ENCODE results near the gene PEA15.

PEA15 gene

DNA sequence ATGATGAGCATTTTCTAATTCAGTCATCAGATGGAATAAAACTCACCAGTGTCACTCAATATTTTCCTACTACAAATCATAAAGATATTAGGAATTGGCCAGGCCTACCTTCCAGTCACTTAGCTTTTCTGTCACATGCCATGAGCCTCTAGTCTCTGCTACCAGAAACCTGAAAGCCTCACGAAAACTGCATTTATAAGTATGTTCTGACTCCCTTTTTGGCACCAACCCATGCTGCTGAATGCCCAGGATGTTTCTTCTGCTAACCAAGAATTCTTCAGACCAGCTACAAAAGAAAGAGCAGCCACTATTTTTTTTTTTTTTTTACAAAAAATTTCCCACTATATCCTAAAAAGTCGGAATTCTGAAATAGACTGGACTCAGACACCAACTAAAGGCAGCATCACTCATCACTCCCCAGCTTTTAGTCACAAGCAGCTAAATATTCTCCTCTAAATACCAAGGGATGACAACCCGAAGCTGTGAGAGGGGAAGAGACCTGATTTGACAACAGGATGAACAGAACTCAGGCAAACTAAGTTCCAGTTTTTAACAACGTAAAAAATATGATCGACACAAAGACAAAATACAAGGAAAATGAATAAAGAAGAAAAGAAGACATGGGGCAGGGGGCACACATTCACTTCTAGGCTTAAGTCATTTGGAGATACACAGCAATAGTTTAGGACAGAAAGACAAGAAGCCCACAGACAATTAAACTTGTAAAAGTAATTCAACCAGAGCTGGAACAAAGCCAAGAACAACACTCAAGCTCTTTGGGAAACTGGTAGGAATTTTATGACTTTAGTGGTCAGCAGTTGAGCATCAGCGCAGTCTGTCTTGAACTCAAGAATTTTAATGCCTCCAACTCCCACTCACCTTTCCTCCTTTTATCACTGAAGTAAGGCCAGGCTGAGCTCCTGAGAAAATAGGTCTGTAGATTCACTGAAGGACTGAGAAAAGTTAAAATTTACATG lies 55.5 kb downstream of the PEA15 start:
- peaks cover 46% of the 10 kb centered on the region for H3K79me2 ChIP-seq (ENCODE audit: insufficient read depth, low read length)

GRCh38 chr1:160261556-160261892 lies 56.3 kb downstream of the PEA15 start:
- Histone ChIP-seq H3K27ac (ENCODE audit: low read depth, low read length, poor library complexity, severe bottlenecking) (peak overlapping the region; percentile 62), H4K20me1 (ENCODE audit: insufficient read depth, low read length) (no peaks in the 10 kb centered on the region), H3K9ac (ENCODE audit: low read length) (peak overlapping the region; percentile 96), H3K9me3 (ENCODE audit: low read length) (no peaks in the 10 kb centered on the region), H3K79me2 (ENCODE audit: insufficient read depth, low read length) (peaks cover 40% of the 10 kb centered on the region), H3K4me3 (ENCODE audit: low read depth, low read length, poor library complexity, severe bottlenecking) (peak overlapping the region; percentile 96), H2AFZ (ENCODE audit: low read length) (no peak overlapping the region), H3F3A (ENCODE audit: insufficient read depth, low read length) (no peaks in the 10 kb centered on the region), H3K4me1 (ENCODE audit: insufficient read depth, low read length, severe bottlenecking) (peaks cover 40% of the 10 kb centered on the region), H3K36me3 (ENCODE audit: insufficient read depth, low read length) (peaks cover 5% of the 10 kb centered on the region; the same call in 1 of the 2 replicates), H3K27me3 (ENCODE audit: insufficient read depth, low read length) (no peaks in the 10 kb centered on the region), H3K9me2 (ENCODE audit: low read depth, low read length) (no peaks in the 10 kb centered on the region), H3K4me2 (ENCODE audit: low read length) (peak overlapping the region; percentile 91)
- no peak for TF ChIP-seq CTCF (IDR thresholded peaks at IDR 0.05; ENCODE audit: low read length)
- no peak for TF ChIP-seq EZH2 (IDR thresholded peaks at IDR 0.05; ENCODE audit: borderline replicate concordance, low read length)

More for the DNA sequence above, 55.5 kb downstream of the PEA15 start:
- no peaks in the 10 kb centered on the region for H3F3A ChIP-seq (ENCODE audit: insufficient read depth, low read length)
- H3K9me2 ChIP-seq (ENCODE audit: low read depth, low read length), result no peaks in the 10 kb centered on the region
- no peak for TF ChIP-seq CTCF (IDR thresholded peaks at IDR 0.05; ENCODE audit: low read length)
- no peak for TF ChIP-seq EZH2 (IDR thresholded peaks at IDR 0.05; ENCODE audit: borderline replicate concordance, low read length)
- H3K9ac ChIP-seq (ENCODE audit: low read length), result peak overlapping the region; percentile 96
- H3K27me3 ChIP-seq (ENCODE audit: insufficient read depth, low read length), result no peaks in the 10 kb centered on the region
- H3K4me1 ChIP-seq (ENCODE audit: insufficient read depth, low read length, severe bottlenecking), result peaks cover 40% of the 10 kb centered on the region
- no peaks in the 10 kb centered on the region for H3K9me3 ChIP-seq (ENCODE audit: low read length)
- peaks cover 11% of the 10 kb centered on the region; the same call in 1 of the 2 replicates for H3K36me3 ChIP-seq (ENCODE audit: insufficient read depth, low read length)
- H3K4me2 ChIP-seq (ENCODE audit: low read length), result peak overlapping the region; percentile 91
- peak overlapping the region; percentile 96 for H3K4me3 ChIP-seq (ENCODE audit: low read depth, low read length, poor library complexity, severe bottlenecking)
- H2AFZ ChIP-seq (ENCODE audit: low read length), result no peak overlapping the region
- peak overlapping the region; percentile 62 for H3K27ac ChIP-seq (ENCODE audit: low read depth, low read length, poor library complexity, severe bottlenecking)
- no peaks in the 10 kb centered on the region for H4K20me1 ChIP-seq (ENCODE audit: insufficient read depth, low read length)

DNA sequence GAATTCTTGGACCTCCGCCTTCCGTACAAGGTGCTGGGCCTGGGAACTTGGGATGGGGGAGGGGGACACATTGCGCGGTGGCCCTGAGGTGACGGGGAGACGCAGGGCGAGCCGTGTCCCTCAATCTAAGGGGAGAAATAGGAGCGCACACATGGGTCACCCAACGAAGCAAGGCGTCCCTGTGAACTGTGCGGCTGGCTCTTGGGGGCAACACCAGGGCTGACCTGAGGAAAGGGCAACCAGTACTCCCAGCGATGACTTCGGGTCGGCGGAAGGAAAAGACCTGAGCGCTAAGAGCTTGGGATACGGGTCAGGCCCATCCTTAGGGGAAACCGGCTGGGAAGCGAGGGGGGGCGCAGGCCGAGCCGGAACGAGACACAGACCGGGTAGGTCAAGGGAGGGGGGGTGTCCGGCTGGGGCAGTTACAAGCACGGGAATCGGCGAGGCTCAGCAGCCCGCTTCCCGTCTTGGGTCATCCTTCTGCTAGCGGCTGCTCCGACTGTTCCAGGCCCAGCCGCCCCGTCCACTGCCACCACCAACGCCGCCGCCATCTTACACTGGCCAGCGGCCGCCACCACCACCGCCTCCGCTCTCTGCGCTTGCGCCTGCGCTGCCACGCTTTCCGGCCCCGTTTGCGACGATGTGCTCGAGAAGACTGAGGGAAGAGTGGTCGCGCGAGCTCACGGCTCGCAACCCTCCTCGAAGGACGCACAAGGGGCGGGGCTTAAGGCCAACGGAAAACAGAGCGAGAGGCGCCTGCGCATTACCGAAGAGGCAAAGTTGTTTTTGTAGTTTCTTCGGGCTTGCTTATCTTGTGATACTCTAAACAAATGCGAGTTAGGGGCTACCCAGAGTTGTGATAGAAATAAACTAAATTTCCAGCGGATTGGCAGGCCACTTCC lies 57.0 kb downstream of the PEA15 start, which contains the start of gene DCAF8:
Gene DCAF8, minus strand, starts transcription at position 657 of the 902 bp plus-strand sequence. CDS start 18,541 bp downstream, outside the sequence.
- H3K9me3 ChIP-seq (ENCODE audit: low read length), result no peaks in the 10 kb centered on the region
- peak within 1 kb of the TSS; percentile 91 for H3K4me2 ChIP-seq (ENCODE audit: low read length)
- peaks cover 34% of the 10 kb centered on the region for H3K79me2 ChIP-seq (ENCODE audit: insufficient read depth, low read length)
- peaks cover 36% of the 10 kb centered on the region for H3K4me1 ChIP-seq (ENCODE audit: insufficient read depth, low read length, severe bottlenecking)
- H3F3A ChIP-seq (ENCODE audit: insufficient read depth, low read length), result no peaks in the 10 kb centered on the region
- peak within 1 kb of the TSS; percentile 47; the same call in 1 of the 2 replicates for H2AFZ ChIP-seq (ENCODE audit: low read length)
- H3K9ac ChIP-seq (ENCODE audit: low read length), result peak within 1 kb of the TSS; percentile 96
- H3K27ac ChIP-seq (ENCODE audit: low read depth, low read length, poor library complexity, severe bottlenecking), result peak within 1 kb of the TSS; percentile 62
- H3K27me3 ChIP-seq (ENCODE audit: insufficient read depth, low read length), result no peaks in the 10 kb centered on the region
- no peaks in the 10 kb centered on the region for H4K20me1 ChIP-seq (ENCODE audit: insufficient read depth, low read length)
- peaks cover 5% of the 10 kb centered on the region; the same call in 1 of the 2 replicates for H3K36me3 ChIP-seq (ENCODE audit: insufficient read depth, low read length)
- TF ChIP-seq CTCF (IDR thresholded peaks at IDR 0.05; ENCODE audit: low read length), result no peak; the same call in 1 of the 2 replicates
- TF ChIP-seq EZH2 (IDR thresholded peaks at IDR 0.05; ENCODE audit: borderline replicate concordance, low read length), result no peak
- H3K4me3 ChIP-seq (ENCODE audit: low read depth, low read length, poor library complexity, severe bottlenecking), result peak within 1 kb of the TSS; percentile 96
- H3K9me2 ChIP-seq (ENCODE audit: low read depth, low read length), result no peaks in the 10 kb centered on the region

All from OCI-LY1 (cell line).